Measurements from ENCODE around the gene TREH.

DNA sequence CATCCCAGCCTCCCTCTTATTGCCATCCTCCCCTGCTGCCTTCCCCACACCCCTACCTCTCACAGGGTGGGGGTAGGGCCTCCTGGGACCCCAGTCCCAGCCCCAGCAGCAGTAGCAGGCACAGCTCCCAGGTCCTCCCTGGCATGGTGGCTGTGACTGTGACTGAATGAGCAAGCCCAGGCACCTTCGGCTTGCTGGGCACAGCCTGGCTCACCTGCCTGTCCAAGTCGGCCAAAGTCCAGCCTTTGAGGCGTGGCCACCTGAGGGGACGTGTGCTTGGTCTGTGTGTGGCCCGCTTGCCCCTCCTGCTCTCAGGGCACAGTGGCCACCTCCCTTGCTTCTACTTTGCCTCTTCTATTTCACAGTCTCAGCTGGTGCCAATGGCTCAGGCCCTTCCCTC is at the start of gene TREH:
- TF ChIP-seq, protein P1, sequence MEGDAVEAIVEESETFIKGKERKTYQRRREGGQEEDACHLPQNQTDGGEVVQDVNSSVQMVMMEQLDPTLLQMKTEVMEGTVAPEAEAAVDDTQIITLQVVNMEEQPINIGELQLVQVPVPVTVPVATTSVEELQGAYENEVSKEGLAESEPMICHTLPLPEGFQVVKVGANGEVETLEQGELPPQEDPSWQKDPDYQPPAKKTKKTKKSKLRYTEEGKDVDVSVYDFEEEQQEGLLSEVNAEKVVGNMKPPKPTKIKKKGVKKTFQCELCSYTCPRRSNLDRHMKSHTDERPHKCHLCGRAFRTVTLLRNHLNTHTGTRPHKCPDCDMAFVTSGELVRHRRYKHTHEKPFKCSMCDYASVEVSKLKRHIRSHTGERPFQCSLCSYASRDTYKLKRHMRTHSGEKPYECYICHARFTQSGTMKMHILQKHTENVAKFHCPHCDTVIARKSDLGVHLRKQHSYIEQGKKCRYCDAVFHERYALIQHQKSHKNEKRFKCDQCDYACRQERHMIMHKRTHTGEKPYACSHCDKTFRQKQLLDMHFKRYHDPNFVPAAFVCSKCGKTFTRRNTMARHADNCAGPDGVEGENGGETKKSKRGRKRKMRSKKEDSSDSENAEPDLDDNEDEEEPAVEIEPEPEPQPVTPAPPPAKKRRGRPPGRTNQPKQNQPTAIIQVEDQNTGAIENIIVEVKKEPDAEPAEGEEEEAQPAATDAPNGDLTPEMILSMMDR (conservative IDR thresholded peaks at IDR 0.05; ENCODE audit: low read length), result no peak
- TF ChIP-seq EZH2phosphoT487 (IDR thresholded peaks at IDR 0.05; ENCODE audit: borderline replicate concordance, low read depth, low read length), result no peak
